Upper lobe of left lung (tissue), 6 donors: ENCODE measurements around the gene SLC9A5. TPM values are rescaled to one million over a fixed set of nuclear protein-coding genes. Genes with fewer than 3 reads are reported as not detected.
A peak's percentile ranks its signal among the peaks of the same experiment; 100 is the strongest.

Experiments used
- ATAC-seq, 2 donors: fragments of 200-7000 bp; cut with Tn5 transposase; one replicate each; pipeline ENCODE4 v1.9.1; 2022; ENCODE audit warnings: mild to moderate bottlenecking in 2 of 2, moderate library complexity in 2 of 2; ENCODE audit not compliant: low FRiP score in 2 of 2
- DNase-seq, 2 donors: peaks; one replicate each; pipeline ENCODE4 v3.0.0-alpha.2; 2019 to 2020
- H3K27ac ChIP-seq, 4 donors: fragments of 200-600 bp; sonication (generic); one replicate each; pipeline ENCODE4 v1.5.1; 2016 to 2019
- H3K27me3 ChIP-seq, 4 donors: fragments of 200-600 bp; sonication (generic); one replicate each; pipeline ENCODE4 v1.5.1; 2017 to 2019
- H3K36me3 ChIP-seq, 4 donors: fragments of 200-600 bp; sonication (generic); one replicate each; pipeline ENCODE4 v1.5.1; 2016 to 2019
- H3K4me1 ChIP-seq, 4 donors: fragments of 200-600 bp; sonication (generic); one replicate each; pipeline ENCODE4 v1.5.1; 2018 to 2019
- H3K4me3 ChIP-seq, 4 donors: fragments of 200-600 bp; sonication (generic); one replicate each; pipeline ENCODE4 v1.5.1; 2017 to 2019; ENCODE audit warnings: mild to moderate bottlenecking in 2 of 4, moderate library complexity in 1 of 4
- H3K9me3 ChIP-seq, 4 donors: fragments of 200-600 bp; sonication (generic); one replicate each; pipeline ENCODE4 v1.5.1; 2018 to 2019
- CTCF ChIP-seq, 6 experiments: fragments of 450-650 bp in 4 of 6; fragments of 200-600 bp in 2 of 6; sonication (generic) in 2 of 6; IDR thresholded peaks; one replicate each; pipeline ENCODE4 v1.5.1; 2016 to 2019; ENCODE audit warnings: antibody characterized with exemption in 6 of 6
- EP300 ChIP-seq, 4 donors: sonication (generic); formaldehyde crosslinking; IDR thresholded peaks; one replicate each; pipeline ENCODE4 v1.5.1; 2017; ENCODE audit warnings: antibody characterized with exemption in 4 of 4, control low read depth in 2 of 4
- POLR2A ChIP-seq, 4 donors: fragments of 450-650 bp; IDR thresholded peaks; one replicate each; pipeline ENCODE4 v1.5.1; 2016 to 2017; ENCODE audit warnings: antibody characterized with exemption in 4 of 4, mild to moderate bottlenecking in 2 of 4
- POLR2AphosphoS5 ChIP-seq, 2 donors: sonication (generic); formaldehyde crosslinking; IDR thresholded peaks; one replicate each; pipeline ENCODE4 v1.5.1; 2017; ENCODE audit warnings: antibody characterized with exemption in 2 of 2
- WGBS, 2 donors: methylation state at CpG; one replicate each; pipeline ENCODE4 v1.1.5; 2017 to 2018; 5-methylcytosine and 5-hydroxymethylcytosine counted together
- total RNA-seq, 6 donors: library from RNA; depleted of rRNA in 4 of 6; stranded (reverse); fragments of >200 nt in 4 of 6; gene quantifications; one replicate each; pipeline versions ENCODE4 v1.1.0 to v1.2.1, GENCODE V29; 2016 to 2021
- donor health status: DM: no; HTN: no; CAD: no; lungs with moderate emphysema.
- donor health status: DM: no; HTN: yes; CAD: no; lungs with severe emphysema.

Gene SLC9A5
- total RNA-seq, 6 donors from 2014 or later, result 0.76 to 28.3 (median 4.1) TPM

- H3K4me3 ChIP-seq, result no peak overlapping the region
- WGBS, 2 donors, result 92 to 93% methylated on average over 9 to 25 of the region's 25 CpGs
- no peak for TF ChIP-seq CTCF (IDR thresholded peaks at IDR 0.05)
- no peak for TF ChIP-seq EP300 (IDR thresholded peaks at IDR 0.05)
- TF ChIP-seq POLR2A (IDR thresholded peaks at IDR 0.05), result no peak
- TF ChIP-seq POLR2AphosphoS5 (IDR thresholded peaks at IDR 0.05), result no peak
- H3K27me3 ChIP-seq, result no peaks in the 10 kb centered on the region
- H3K36me3 ChIP-seq, result peaks cover 0 to 12% (median 0%) of the 10 kb centered on the region in 4 donors
- peak in 1 of 2 donors; percentile 66 for DNase-seq
- no peaks in the 10 kb centered on the region for H3K9me3 ChIP-seq
- no peak overlapping the region for H3K27ac ChIP-seq
- H3K4me1 ChIP-seq, result peaks cover 0 to 14% (median 8%) of the 10 kb centered on the region in 4 donors
- ATAC-seq, result no peak
Observed at GRCh38 chr16:67210069-67210937, 38.5 kb upstream of the SLC9A5 start.

GRCh38 chr16:67211674-67212073 is 37.1 kb upstream of the SLC9A5 start:
- WGBS, 2 donors, result 74 to 83% methylated on average over 7 of the region's 7 CpGs
- no peak overlapping the region for H3K4me3 ChIP-seq
- no peaks in the 10 kb centered on the region for H3K27me3 ChIP-seq
- peaks cover 10 to 24% (median 21%) of the 10 kb centered on the region in 4 donors for H3K4me1 ChIP-seq
- no peak overlapping the region for H3K27ac ChIP-seq
- no peaks in the 10 kb centered on the region for H3K9me3 ChIP-seq
- DNase-seq (no peak), ATAC-seq (no peak)
- no peak for TF ChIP-seq POLR2A (IDR thresholded peaks at IDR 0.05)
- peaks cover 0 to 7% (median 0%) of the 10 kb centered on the region in 4 donors for H3K36me3 ChIP-seq

- no peaks in the 10 kb centered on the region for H3K9me3 ChIP-seq
- no peaks in the 10 kb centered on the region for H3K27me3 ChIP-seq
- peaks cover 0 to under 1% (median 0%) of the 10 kb centered on the region in 4 donors for H3K36me3 ChIP-seq
- H3K4me3 ChIP-seq, result no peak overlapping the region
- DNase-seq, result peak in 1 of 2 donors; percentile 51
- ATAC-seq, result no peak
- peaks cover 21 to 29% (median 27%) of the 10 kb centered on the region in 4 donors for H3K4me1 ChIP-seq
- no peak for TF ChIP-seq CTCF (IDR thresholded peaks at IDR 0.05)
- no peak for TF ChIP-seq POLR2AphosphoS5 (IDR thresholded peaks at IDR 0.05)
- TF ChIP-seq EP300 (IDR thresholded peaks at IDR 0.05), result no peak
- TF ChIP-seq POLR2A (IDR thresholded peaks at IDR 0.05), result no peak
- peak overlapping the region in 1 of 4 donors; percentile 14 for H3K27ac ChIP-seq
Observed at GRCh38 chr16:67212766-67213165, 36.0 kb upstream of the SLC9A5 start.

- Histone ChIP-seq H3K4me1 (peaks cover 23 to 34% (median 31%) of the 10 kb centered on the region in 4 donors), H3K27ac (peak overlapping the region in 1 of 4 donors; percentile 14), H3K9me3 (no peaks in the 10 kb centered on the region), H3K4me3 (no peak overlapping the region), H3K36me3 (no peaks in the 10 kb centered on the region), H3K27me3 (no peaks in the 10 kb centered on the region)
- 77 to 86% methylated on average over 8 of the region's 8 CpGs for WGBS, 2 donors
- no peak for ATAC-seq
- TF ChIP-seq POLR2AphosphoS5 (IDR thresholded peaks at IDR 0.05), result no peak
- no peak for TF ChIP-seq POLR2A (IDR thresholded peaks at IDR 0.05)
- TF ChIP-seq EP300 (IDR thresholded peaks at IDR 0.05), result no peak
- TF ChIP-seq CTCF (IDR thresholded peaks at IDR 0.05), result no peak
- DNase-seq, result no peak
Observed at GRCh38 chr16:67213197-67214019, 35.4 kb upstream of the SLC9A5 start.

GRCh38 chr16:67215706-67216105 is 33.1 kb upstream of the SLC9A5 start:
- Histone ChIP-seq H3K36me3 (no peaks in the 10 kb centered on the region), H3K27me3 (no peaks in the 10 kb centered on the region), H3K27ac (peak overlapping the region in 3 of 4 donors; percentile 24 to 67 (median 32)), H3K4me1 (peaks cover 23 to 34% (median 31%) of the 10 kb centered on the region in 4 donors), H3K9me3 (no peaks in the 10 kb centered on the region), H3K4me3 (no peak overlapping the region)
- WGBS, 2 donors, result 57 to 61% methylated on average over 5 of the region's 5 CpGs
- DNase-seq (no peak), ATAC-seq (no peak)
- TF ChIP-seq POLR2AphosphoS5 (IDR thresholded peaks at IDR 0.05) (no peak), CTCF (IDR thresholded peaks at IDR 0.05) (no peak), POLR2A (IDR thresholded peaks at IDR 0.05) (no peak), EP300 (IDR thresholded peaks at IDR 0.05) (no peak)
